HepG2 (cell line): ENCODE measurements around the gene BSG. TPM values are rescaled to one million over a fixed set of nuclear protein-coding genes. Genes with fewer than 3 reads are reported as not detected.

ENCODE experiments used
- ELF3 ChIP-seq: IDR thresholded peaks from 2 replicates; pipeline ENCODE4 v1.6.1; 2016; ENCODE audit warnings: missing genetic modification reagents, missing compliant biosample characterization
- GZF1 ChIP-seq: sonication (generic); formaldehyde crosslinking; IDR thresholded peaks from 2 replicates; pipeline ENCODE4 v1.5.1; 2020; ENCODE audit warnings: mild to moderate bottlenecking, missing genetic modification reagents
- HNRNPUL1 ChIP-seq: fragments of 200-400 bp; formaldehyde crosslinking; IDR thresholded peaks from 2 replicates; pipeline ENCODE4 v1.6.1; 2017; ENCODE audit warnings: low read depth, mild to moderate bottlenecking, low read length, moderate library complexity
- KDM6A ChIP-seq: IDR thresholded peaks from 2 replicates; pipeline ENCODE4 v1.6.1; 2016; ENCODE audit warnings: low read depth
- KLF15 ChIP-seq: sonication (generic); formaldehyde crosslinking; IDR thresholded peaks from 2 replicates; pipeline ENCODE4 v1.8.1; 2023; ENCODE audit warnings: borderline replicate concordance, mild to moderate bottlenecking, inconsistent platforms, missing genetic modification reagents, mixed read lengths
- KLF6 ChIP-seq: IDR thresholded peaks from 2 replicates; pipeline ENCODE4 v1.8.0; 2016; ENCODE audit warnings: missing biosample characterization, missing genetic modification reagents
- MZF1 ChIP-seq: sonication (generic); formaldehyde crosslinking; IDR thresholded peaks from 2 replicates; pipeline ENCODE4 v1.8.1; 2023; ENCODE audit warnings: mild to moderate bottlenecking, missing genetic modification reagents, borderline replicate concordance
- NCOR1 ChIP-seq: fragments of 200-600 bp; sonication (generic); IDR thresholded peaks from 2 replicates; pipeline ENCODE4 v1.7.0; 2017; ENCODE audit warnings: antibody characterized with exemption, low read length, borderline replicate concordance
- NFIC ChIP-seq: IDR thresholded peaks from 2 replicates; pipeline ENCODE4 v1.6.1; 2012; ENCODE audit warnings: mild to moderate bottlenecking, low read length, inconsistent platforms
- SATB2 ChIP-seq: sonication (generic); formaldehyde crosslinking; IDR thresholded peaks from 2 replicates; pipeline ENCODE4 v1.5.0; 2020; ENCODE audit warnings: missing genetic modification reagents
- TEAD2 ChIP-seq: sonication (generic); formaldehyde crosslinking; IDR thresholded peaks from 2 replicates; pipeline ENCODE4 v1.9.0; 2021; ENCODE audit warnings: missing genetic modification reagents
- WIZ ChIP-seq: sonication (generic); formaldehyde crosslinking; IDR thresholded peaks from 2 replicates; pipeline ENCODE4 v1.5.1; 2020; ENCODE audit warnings: mild to moderate bottlenecking, missing genetic modification reagents
- ZNF282 ChIP-seq: fragments of 450-650 bp; IDR thresholded peaks from 2 replicates; pipeline ENCODE4 v1.6.1; 2018; ENCODE audit not compliant: partially characterized antibody
- ZNF616 ChIP-seq: sonication (generic); formaldehyde crosslinking; IDR thresholded peaks from 2 replicates; pipeline ENCODE4 v1.5.0; 2020; ENCODE audit warnings: low read depth, mild to moderate bottlenecking, missing genetic modification reagents
- ZNF816 ChIP-seq: sonication (generic); formaldehyde crosslinking; IDR thresholded peaks from 2 replicates; pipeline ENCODE4 v1.8.0; 2022; ENCODE audit warnings: missing genetic modification reagents, mild to moderate bottlenecking, borderline replicate concordance
- ZSCAN30 ChIP-seq: sonication (generic); formaldehyde crosslinking; IDR thresholded peaks from 2 replicates; pipeline ENCODE4 v1.5.0; 2020; ENCODE audit warnings: mild to moderate bottlenecking, missing genetic modification reagents
- polyA plus RNA-seq, 8 experiments: library from polyadenylated mRNA; depleted of rRNA in 3 of 8; stranded (reverse) in 7 of 8; unstranded in 1 of 8; fragments of >200 nt; fragmentation: Illumina TruSeq in 4 of 8; extraction: Trizol in 4 of 8; gene quantifications; 2 replicates each; pipeline versions ENCODE4 v1.2.1 to v1.2.3, GENCODE V29; 2011 to 2016; ENCODE audit warnings: low read depth in 4 of 8, missing spikeins in 1 of 8, mixed read lengths in 1 of 8; ENCODE audit not compliant: insufficient read depth in 1 of 8
- total RNA-seq, 5 experiments: library from RNA; depleted of rRNA; stranded (reverse); fragments of >200 nt; fragmentation: Illumina TruSeq; extraction: Trizol; gene quantifications; 2 replicates each; pipeline ENCODE4 v1.2.3, GENCODE V29; 2016; ENCODE audit warnings: low read depth in 1 of 5
- TF ChIP-seq, protein P1 (sequence below): sonication (generic); formaldehyde crosslinking; IDR thresholded peaks from 2 replicates; pipeline ENCODE4 v1.4.0; 2020; ENCODE audit warnings: missing genetic modification reagents, mild to moderate bottlenecking, borderline replicate concordance
- TF ChIP-seq, protein P2 (sequence below): sonication (generic); formaldehyde crosslinking; IDR thresholded peaks from 2 replicates; pipeline ENCODE4 v1.5.1; 2020; ENCODE audit warnings: missing genetic modification reagents, mild to moderate bottlenecking, borderline replicate concordance
- TF ChIP-seq, protein P3 (sequence below): sonication (generic); formaldehyde crosslinking; IDR thresholded peaks from 2 replicates; pipeline ENCODE4 v1.4.0; 2020; ENCODE audit warnings: mild to moderate bottlenecking, missing genetic modification reagents
- TF ChIP-seq, protein P4 (sequence below): IDR thresholded peaks from 2 replicates; pipeline ENCODE4 v1.6.1; 2016; ENCODE audit warnings: missing biosample characterization, missing genetic modification reagents, low read depth
- TF ChIP-seq, protein P5 (sequence below): sonication (generic); formaldehyde crosslinking; IDR thresholded peaks from 2 replicates; pipeline ENCODE4 v1.8.0; 2022; ENCODE audit warnings: low read depth, missing genetic modification reagents
- TF ChIP-seq, protein P6 (sequence below), 2 experiments: fragments of 450-650 bp in 1 of 2; sonication (generic) in 1 of 2; formaldehyde crosslinking; IDR thresholded peaks; 2 replicates each; pipeline versions ENCODE4 v1.5.0 to v1.8.0; 2020 to 2022; ENCODE audit warnings: mild to moderate bottlenecking in 1 of 2, missing genetic modification reagents in 1 of 2
- TF ChIP-seq, protein P7 (sequence below): sonication (generic); formaldehyde crosslinking; IDR thresholded peaks from 2 replicates; pipeline ENCODE4 v1.8.1; 2023; ENCODE audit warnings: missing genetic modification reagents, inconsistent platforms, borderline replicate concordance

The BSG gene
- total and polyA plus RNA-seq, 2 of the 13 experiments (the other 11 are each of a cell fraction or from before 2014, with no cell fraction given): 309 to 754 TPM

DNA sequence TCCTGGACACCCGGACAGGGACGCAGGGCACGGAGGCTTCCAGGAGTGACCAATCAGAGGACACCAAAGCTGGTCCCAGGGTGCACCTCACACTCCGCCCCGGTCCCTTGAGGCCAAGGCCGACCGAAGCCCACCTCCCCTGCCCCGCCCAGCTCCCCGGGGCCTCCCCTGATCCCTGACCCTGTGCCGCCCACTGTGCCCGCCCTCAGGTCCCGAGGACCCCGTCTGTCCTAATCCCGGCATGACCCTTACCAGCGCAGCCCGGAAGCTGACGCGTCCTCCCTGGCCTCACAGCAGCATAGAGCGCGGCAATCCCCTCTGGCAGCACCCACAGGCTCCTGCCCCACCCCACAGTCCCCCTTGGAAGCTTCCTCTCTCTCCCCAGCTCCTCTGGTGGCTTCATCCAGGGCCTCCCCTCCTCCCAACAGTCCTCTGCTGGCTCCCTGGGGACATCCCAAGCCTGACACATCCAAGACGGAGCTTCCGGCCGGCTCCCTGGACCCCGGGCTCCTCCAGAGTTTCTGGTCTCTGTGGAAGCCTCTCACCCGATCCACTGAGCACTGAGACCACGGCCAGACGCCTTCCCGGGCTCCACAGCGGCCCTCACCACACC is 48.2 kb upstream of the BSG start (continued):
- TF ChIP-seq, protein P1, sequence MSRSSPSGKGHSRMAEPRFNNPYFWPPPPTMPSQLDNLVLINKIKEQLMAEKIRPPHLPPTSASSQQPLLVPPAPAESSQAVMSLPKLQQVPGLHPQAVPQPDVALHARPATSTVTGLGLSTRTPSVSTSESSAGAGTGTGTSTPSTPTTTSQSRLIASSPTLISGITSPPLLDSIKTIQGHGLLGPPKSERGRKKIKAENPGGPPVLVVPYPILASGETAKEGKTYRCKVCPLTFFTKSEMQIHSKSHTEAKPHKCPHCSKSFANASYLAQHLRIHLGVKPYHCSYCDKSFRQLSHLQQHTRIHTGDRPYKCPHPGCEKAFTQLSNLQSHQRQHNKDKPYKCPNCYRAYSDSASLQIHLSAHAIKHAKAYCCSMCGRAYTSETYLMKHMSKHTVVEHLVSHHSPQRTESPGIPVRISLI (CRISPR knock-in tag): peak; percentile 55; the same call in 1 of the 2 replicates
- no peak for TF ChIP-seq NFIC
- no peak for TF ChIP-seq ZNF816
- TF ChIP-seq, protein P2, sequence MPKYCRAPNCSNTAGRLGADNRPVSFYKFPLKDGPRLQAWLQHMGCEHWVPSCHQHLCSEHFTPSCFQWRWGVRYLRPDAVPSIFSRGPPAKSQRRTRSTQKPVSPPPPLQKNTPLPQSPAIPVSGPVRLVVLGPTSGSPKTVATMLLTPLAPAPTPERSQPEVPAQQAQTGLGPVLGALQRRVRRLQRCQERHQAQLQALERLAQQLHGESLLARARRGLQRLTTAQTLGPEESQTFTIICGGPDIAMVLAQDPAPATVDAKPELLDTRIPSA (CRISPR knock-in tag): no peak
- TF ChIP-seq, protein P3, sequence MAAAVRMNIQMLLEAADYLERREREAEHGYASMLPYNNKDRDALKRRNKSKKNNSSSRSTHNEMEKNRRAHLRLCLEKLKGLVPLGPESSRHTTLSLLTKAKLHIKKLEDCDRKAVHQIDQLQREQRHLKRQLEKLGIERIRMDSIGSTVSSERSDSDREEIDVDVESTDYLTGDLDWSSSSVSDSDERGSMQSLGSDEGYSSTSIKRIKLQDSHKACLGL (CRISPR knock-in tag): peak; percentile 57; the same call in 1 of the 2 replicates
- no peak for TF ChIP-seq ZNF282
- no peak for TF ChIP-seq GZF1 (CRISPR knock-in tag)
- TF ChIP-seq ZSCAN30: no peak
- TF ChIP-seq TEAD2 (CRISPR knock-in tag): no peak
- TF ChIP-seq, protein P4, sequence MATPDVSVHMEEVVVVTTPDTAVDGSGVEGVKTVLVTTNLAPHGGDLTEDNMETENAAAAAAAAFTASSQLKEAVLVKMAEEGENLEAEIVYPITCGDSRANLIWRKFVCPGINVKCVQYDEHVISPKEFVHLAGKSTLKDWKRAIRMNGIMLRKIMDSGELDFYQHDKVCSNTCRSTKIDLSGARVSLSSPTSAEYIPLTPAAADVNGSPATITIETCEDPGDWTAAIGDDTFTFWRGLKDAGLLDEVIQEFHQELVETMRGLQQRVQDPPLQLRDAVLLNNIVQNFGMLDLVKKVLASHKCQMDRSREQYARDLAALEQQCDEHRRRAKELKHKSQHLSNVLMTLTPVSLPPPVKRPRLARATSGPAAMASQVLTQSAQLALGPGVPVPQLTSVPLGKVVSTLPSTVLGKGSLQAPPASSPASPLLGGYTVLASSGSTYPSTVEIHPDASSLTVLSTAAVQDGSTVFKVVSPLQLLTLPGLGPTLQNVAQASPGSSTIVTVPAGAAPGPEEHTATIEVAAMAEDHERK: no peak
- 0 out of 2 replicates have a peak, but pooled peaks have one; percentile 51 for TF ChIP-seq KLF15 (CRISPR knock-in tag)
- TF ChIP-seq ELF3 (CRISPR knock-in tag): peak; percentile 26; the same call in 1 of the 2 replicates
- TF ChIP-seq SATB2 (CRISPR knock-in tag): no peak
- no peak for TF ChIP-seq KLF6
- TF ChIP-seq, protein P5, sequence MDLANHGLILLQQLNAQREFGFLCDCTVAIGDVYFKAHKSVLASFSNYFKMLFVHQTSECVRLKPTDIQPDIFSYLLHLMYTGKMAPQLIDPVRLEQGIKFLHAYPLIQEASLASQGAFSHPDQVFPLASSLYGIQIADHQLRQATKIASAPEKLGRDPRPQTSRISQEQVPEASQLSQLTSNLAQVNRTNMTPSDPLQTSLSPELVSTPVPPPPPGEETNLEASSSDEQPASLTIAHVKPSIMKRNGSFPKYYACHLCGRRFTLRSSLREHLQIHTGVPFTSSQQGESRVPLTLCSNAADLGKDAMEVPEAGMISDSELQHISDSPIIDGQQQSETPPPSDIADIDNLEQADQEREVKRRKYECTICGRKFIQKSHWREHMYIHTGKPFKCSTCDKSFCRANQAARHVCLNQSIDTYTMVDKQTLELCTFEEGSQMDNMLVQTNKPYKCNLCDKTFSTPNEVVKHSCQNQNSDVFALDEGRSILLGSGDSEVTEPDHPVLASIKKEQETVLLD (CRISPR knock-in tag): peak; percentile 72
- TF ChIP-seq, protein P6, sequence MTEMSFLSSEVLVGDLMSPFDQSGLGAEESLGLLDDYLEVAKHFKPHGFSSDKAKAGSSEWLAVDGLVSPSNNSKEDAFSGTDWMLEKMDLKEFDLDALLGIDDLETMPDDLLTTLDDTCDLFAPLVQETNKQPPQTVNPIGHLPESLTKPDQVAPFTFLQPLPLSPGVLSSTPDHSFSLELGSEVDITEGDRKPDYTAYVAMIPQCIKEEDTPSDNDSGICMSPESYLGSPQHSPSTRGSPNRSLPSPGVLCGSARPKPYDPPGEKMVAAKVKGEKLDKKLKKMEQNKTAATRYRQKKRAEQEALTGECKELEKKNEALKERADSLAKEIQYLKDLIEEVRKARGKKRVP (CRISPR knock-in tag; IDR thresholded peaks at IDR 0.05): no peak
- TF ChIP-seq ZNF616: no peak
- TF ChIP-seq WIZ (CRISPR knock-in tag): no peak
- peak; percentile 60; the same call in 1 of the 2 replicates for TF ChIP-seq NCOR1
- TF ChIP-seq, protein P7, sequence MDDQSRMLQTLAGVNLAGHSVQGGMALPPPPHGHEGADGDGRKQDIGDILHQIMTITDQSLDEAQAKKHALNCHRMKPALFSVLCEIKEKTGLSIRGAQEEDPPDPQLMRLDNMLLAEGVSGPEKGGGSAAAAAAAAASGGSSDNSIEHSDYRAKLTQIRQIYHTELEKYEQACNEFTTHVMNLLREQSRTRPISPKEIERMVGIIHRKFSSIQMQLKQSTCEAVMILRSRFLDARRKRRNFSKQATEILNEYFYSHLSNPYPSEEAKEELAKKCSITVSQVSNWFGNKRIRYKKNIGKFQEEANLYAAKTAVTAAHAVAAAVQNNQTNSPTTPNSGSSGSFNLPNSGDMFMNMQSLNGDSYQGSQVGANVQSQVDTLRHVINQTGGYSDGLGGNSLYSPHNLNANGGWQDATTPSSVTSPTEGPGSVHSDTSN (CRISPR knock-in tag): no peak
- TF ChIP-seq HNRNPUL1: no peak
- TF ChIP-seq MZF1 (CRISPR knock-in tag): no peak
- peak; percentile 81 for TF ChIP-seq KDM6A (CRISPR knock-in tag)
